Activated CD8-positive, alpha-beta memory T cell treated with anti-CD3 and anti-CD28 coated beads, Interleukin-2, amount 50 U/mL, for 1 hour (primary cell): ENCODE measurements around the gene IL36B.

Source experiments
- DNase-seq: peaks from one replicate; pipeline ENCODE4 v3.0.0-alpha.2; 2020; ENCODE audit errors: extremely low read depth

Gene IL36B

DNA sequence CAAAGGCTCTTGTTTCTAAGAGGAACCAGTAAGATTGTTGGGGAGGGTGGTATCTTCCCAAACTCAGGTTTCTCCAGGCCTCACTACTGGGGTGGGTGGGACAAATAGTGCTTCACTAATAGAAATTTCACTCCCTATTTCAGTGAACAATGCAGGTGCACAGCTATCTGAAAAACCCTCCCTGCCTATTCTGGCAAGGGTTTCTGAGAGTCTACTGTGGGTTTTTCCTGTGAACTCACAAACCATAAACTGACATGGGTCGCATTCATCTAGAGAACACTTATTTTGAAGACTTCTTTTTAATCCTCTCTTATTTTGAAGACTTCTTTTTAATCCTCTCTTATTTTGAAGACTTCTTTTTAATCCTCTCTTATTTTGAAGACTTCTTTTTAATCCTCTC is 43.0 kb downstream of the IL36B start:
- DNase-seq: no peak

DNA sequence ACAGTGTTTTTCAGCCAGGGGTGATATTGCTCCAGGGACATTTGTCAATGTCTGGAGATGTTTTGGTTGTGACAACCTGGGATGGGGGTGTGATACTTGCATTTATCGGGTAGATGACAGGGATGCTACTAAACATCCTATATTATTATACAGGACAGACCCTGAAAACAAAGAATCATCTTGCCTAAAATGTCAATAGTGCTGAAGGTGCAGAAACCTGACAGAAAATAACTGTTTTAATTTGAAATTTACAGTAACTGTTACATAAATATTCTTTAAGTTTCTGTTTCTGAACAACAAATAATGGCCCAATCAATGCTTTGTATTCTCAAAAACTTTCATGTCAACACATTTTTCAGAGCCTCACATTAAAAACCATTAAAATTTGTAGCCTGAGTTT is 45.4 kb downstream of the IL36B start:
- no peak for DNase-seq

DNA sequence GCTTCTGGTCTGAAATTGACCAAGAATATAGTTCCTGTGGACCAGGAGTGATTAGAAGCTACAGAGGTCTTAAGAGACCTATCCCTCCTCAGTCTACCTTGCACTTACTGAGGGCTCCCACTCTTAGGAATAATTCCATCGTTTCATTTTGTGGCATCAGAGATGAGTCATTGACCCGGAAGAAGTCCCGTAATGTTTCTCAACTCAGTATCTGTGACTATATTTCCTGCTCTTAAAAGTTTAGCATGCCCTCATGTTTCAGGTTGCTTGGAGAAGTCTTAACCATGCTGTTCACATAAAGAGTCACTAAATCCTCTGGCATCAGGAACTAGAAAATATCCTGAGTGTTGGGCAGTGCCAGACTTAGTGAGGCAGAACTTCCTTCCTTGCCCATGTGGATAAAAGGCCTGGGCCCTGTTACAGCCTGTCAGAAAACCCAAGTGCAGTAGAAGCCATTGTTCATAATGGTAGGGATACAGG is 47.6 kb downstream of the IL36B start, which contains the start of gene IL36A:
Gene IL36A, plus strand, starts transcription at position 430 of the 480 bp plus-strand sequence. CDS start 413 bp downstream, outside the sequence.
- DNase-seq: no peak

DNA sequence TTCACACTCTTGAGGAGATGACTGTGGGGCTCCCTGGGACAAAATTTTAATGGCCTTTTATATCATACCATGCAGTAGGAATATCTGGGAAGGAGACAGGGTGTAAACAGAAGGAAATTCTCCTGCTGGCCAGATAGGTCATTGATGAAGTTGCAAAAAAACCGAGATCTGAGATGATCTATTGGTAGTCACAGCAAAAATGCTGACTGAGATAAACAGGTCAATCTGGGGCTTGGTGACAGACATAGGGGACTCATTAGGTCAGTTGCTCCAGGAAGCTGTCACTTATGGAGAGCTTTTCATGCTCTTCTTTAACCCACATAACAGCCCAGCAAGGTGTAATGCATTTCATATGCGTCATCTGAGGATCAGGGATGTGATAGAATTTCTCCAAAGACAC is 50.0 kb downstream of the IL36B start:
- no peak for DNase-seq

DNA sequence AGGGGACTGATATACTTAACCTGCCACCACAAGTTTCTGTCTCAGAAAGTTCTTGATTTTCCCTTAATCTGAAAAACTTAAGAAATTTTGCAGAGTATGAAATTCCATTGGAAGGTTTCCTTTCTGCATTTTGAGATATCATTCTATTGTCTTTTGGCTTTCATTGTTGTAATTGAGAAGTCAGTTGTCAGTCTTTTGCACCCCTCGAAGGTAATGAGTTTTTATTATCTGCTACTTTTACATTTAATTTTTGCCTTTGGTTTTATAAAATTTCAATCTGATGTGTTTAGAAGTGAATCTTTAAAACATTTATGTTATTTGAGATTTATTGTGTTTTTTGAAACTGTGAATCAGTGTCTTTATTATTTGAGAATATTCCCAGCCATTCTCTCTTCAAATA is 52.2 kb downstream of the IL36B start:
- DNase-seq: no peak

DNA sequence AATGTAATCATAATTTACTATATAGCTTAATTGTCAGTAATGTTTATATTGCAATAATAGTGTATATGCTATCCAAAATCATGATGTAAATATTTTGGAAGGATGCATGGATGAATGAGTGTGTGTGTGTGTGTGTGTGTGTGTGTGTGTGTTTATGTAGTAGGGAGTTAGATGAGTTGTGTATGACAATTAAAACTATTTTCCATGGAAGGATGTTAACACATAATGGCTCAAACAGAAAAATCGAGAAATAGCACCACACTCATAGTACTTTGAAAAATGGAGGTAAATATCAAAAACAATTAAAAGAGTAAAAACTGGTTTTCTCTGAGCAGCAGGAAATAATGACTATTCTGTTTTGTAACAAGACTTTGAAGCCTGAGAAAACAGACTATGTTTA is 55.5 kb downstream of the IL36B start:
- no peak for DNase-seq

DNA sequence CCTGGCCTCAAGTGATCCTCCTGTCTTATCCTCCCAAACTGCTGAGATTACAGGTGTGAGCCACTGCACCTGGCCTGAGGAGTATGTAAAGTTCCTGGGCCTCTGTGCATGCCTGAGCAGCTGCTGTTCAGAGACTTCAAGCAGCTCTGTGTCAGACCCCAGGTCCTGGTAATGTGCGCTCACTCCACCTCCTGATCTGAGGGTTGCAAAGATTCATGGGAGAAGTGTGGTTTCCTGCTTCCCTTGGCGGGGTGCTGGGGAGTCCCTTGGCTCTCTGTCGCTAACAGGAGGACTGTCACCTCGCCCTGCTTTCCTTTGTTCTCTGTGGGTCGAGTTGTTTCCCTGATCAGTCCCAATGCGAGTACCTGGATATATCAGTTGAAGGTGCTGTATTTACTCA is 56.0 kb downstream of the IL36B start:
- peak; percentile 58 for DNase-seq

DNA sequence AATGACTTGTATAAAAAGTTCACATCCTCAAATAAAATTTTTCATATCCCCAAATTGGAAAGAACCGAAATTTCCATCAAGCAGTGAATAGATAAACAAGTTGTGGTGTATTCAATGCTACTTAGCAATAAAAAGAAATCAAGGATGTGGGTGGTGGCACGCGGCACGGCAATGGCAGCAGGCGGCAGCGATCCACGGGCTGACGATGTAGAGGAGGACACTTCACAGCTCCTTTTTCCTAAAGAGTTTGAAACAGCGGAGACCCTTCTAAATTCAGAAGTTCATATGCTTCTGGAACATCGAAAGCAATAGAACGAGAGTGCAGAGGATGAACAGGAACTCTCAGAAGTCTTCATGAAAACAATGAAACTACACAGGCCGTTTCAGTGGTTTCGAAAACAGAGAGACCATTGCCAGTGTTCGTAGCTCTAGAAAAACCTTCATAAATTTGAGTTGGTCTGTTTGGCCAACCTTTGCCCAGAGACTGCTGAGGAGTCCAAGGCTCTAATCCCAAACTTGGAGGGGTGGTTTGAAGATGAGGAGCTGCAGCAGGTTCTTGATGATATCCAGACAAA is 57.2 kb downstream of the IL36B start:
- DNase-seq: no peak

DNA sequence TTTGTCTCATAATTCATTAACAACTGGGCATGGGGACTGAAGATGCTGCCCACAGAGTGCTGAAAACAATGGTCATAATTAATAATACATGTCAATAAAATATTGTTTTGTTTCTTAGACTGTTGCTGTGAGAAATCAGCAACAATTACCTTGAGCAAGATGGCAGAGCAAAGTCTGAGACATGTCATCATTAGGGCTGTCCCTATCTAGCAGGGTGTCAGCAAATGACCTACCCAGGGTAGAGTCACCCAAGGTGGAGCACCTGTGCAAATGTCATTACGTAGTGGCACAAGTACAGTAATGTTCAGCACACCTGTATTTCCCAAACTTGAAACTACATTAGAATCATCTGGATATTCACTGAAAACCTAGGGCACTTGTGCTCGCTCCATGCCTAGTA is 58.0 kb downstream of the IL36B start:
- DNase-seq: no peak

DNA sequence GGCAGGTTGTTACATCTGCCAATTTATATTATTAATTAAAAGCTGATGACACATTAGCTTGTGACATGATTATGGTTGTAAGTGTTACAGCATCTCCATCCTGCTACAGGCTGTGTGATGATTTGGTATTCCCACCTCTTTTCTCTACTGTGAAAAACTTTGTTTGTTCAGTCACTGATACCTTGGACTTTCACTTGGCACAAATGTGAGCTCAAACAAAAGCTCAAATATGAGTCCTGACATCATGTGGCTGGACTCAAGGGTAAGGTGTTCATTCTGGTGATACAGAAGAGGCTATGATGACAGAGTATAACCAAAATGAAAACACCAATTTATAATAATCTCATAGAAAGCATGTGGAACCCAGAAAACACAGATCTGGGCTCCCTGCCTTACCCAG is 58.8 kb downstream of the IL36B start:
- DNase-seq: no peak

DNA sequence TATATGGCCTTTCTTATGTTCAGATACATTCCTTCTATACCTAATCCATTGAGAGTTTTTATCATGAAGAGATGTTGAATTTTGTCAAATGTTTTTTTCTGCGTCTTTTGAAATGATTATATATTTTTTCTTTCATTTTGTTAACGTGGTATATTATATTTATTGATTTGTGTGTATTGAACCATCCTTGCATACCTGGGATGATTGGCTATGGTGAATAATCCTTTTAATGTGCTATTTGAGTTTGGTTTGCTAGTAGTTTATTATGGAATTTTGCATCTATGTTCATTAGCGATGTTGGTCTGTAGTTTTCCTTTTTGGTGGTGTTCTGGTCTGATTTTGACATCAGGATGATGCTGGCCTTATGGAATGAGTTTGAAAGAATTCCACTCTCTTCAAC is 63.1 kb downstream of the IL36B start:
- DNase-seq: no peak

DNA sequence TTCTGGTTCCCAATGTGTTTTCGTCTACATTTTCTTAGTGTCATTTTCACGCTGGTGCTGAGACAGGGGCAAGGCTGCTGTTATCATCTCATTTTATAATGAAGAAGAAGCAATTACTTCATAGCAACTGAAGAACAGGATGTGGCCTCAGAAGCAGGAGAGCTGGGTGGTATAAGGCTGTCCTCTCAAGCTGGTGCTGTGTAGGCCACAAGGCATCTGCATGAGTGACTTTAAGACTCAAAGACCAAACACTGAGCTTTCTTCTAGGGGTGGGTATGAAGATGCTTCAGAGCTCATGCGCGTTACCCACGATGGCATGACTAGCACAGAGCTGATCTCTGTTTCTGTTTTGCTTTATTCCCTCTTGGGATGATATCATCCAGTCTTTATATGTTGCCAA is 67.6 kb downstream of the IL36B start:
- no peak for DNase-seq

DNA sequence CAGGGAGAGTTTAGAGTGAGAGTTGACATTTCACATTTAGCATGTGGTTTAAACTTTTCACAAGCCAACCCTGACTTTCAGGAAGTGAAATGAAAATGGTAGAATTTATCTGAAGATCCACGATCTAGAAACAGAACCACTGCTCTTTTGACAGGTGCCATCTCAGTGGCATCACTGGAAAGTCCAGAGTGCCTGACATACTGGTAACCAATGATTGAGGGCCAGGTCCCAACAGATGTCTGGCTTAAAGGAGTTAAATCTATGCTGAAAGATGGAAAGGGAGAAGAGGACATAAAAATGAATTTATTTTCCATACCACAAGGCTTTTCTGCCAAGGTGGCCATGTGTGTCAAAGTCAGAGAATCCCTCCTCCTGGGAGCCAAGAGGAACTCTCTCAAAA is 72.1 kb downstream of the IL36B start:
- no peak for DNase-seq

DNA sequence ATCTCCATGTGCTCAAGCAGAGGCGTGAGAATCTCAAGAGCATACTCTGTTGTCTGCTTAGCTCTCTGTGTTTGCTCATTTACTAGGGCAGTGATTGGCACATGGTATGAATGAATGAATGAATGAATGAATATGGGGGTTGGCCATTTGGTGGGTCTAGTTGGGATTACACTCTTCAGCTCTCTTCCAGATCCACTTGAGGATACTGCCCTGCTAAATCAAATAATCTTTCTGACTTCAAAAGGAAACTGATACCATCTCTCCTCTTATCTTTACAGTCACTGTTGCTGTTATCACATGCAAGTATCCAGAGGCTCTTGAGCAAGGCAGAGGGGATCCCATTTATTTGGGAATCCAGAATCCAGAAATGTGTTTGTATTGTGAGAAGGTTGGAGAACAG is 72.9 kb downstream of the IL36B start:
- DNase-seq: no peak

DNA sequence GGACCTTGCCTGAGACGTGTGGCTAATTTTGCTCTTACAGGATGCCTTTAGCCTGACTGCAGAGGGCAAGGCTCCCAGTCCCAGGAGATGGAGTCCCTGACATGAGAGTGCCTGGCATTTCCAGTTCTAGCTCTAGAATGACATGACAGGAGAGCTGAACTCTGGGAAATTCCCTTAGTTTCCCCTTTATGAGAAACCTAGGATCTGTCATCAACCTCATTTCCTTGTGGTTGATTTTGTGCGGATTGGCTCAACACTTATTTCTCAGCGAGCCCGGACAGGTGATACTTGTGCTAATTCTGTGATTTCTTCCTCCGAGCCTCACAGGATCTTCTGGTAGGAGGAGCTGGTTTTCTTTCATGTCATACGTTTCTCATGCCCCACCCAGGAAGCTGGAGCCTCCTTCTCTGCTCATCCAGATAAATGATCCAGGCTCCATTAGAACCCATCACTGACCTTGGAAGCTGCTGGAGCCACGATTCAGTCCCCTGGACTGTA is 75.1 kb downstream of the IL36B start, which contains the start of gene IL36G:
Gene IL36G, plus strand, starts transcription at position 448 of the 498 bp plus-strand sequence. CDS start 633 bp downstream, outside the sequence.
- no peak for DNase-seq
